Activated T-helper 1 cell treated with anti-CD3 and anti-CD28 coated beads, Interleukin-12 subunit alpha, Interleukin-12 subunit beta, Interleukin-2, Interleukin-4 antibody, amounts not matched to agents 30 ng/mL and 10 ng/mL and 1 ng/mL, durations not matched to agents 14 hours and 24 hours and 36 hours (primary cell): ENCODE measurements around the gene RINL. TPM values are rescaled to one million over a fixed set of nuclear protein-coding genes. Genes with fewer than 3 reads are reported as not detected.

ENCODE experiments used
- DNase-seq: peaks from one replicate; pipeline ENCODE4 v3.0.0; 2021; ENCODE audit warnings: low spot score
- H3K27ac Mint-ChIP-seq: one replicate; pipeline ENCODE4 v1.8.0; 2021; ENCODE audit warnings: mild to moderate bottlenecking, mixed read lengths
- H3K27me3 Mint-ChIP-seq: one replicate; pipeline ENCODE4 v1.8.0; 2022; ENCODE audit warnings: mild to moderate bottlenecking, moderate library complexity, mixed read lengths; ENCODE audit not compliant: insufficient read depth
- H3K36me3 Mint-ChIP-seq: one replicate; pipeline ENCODE4 v1.8.0; 2021; ENCODE audit warnings: low read depth, mixed read lengths
- H3K4me1 Mint-ChIP-seq: one replicate; pipeline ENCODE4 v1.8.0; 2021; ENCODE audit warnings: low read depth, mixed read lengths
- H3K4me3 Mint-ChIP-seq: one replicate; pipeline ENCODE4 v1.8.0; 2021; ENCODE audit warnings: mild to moderate bottlenecking, moderate library complexity, mixed read lengths
- H3K9me3 Mint-ChIP-seq: one replicate; pipeline ENCODE4 v1.8.0; 2021; ENCODE audit warnings: mixed read lengths
- intact Hi-C: fragments of 100-400 bp; cut with micrococcal nuclease; formaldehyde crosslinking; loops from one replicate; pipeline ENCODE4 v1.15.1; 2024
- total RNA-seq: library from RNA; stranded (reverse); gene quantifications from 2 replicates; pipeline ENCODE4 v1.2.3, GENCODE V29; 2022

Gene RINL, protein sequence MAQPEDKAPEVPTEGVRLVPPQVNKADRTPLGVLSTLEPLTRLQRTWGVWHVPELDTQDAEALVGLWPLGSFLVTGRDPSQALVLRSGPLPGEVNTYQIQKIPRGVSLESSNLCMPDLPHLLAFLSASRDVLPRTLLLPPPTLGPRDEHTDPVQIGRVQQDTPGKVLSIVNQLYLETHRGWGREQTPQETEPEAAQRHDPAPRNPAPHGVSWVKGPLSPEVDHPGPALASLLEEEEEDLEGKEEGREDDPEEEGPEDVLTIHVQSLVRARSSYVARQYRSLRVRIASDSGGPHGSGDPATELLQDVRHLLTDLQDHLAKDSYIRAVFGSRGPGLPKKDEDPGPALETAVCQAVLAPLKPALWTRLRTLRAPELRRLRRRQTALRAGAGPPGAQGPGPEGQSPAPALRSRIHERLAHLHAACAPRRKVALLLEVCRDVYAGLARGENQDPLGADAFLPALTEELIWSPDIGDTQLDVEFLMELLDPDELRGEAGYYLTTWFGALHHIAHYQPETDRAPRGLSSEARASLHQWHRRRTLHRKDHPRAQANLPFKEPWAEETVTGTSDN
- total RNA-seq: 70.7 and 73.1 TPM in 2 replicates

DNA sequence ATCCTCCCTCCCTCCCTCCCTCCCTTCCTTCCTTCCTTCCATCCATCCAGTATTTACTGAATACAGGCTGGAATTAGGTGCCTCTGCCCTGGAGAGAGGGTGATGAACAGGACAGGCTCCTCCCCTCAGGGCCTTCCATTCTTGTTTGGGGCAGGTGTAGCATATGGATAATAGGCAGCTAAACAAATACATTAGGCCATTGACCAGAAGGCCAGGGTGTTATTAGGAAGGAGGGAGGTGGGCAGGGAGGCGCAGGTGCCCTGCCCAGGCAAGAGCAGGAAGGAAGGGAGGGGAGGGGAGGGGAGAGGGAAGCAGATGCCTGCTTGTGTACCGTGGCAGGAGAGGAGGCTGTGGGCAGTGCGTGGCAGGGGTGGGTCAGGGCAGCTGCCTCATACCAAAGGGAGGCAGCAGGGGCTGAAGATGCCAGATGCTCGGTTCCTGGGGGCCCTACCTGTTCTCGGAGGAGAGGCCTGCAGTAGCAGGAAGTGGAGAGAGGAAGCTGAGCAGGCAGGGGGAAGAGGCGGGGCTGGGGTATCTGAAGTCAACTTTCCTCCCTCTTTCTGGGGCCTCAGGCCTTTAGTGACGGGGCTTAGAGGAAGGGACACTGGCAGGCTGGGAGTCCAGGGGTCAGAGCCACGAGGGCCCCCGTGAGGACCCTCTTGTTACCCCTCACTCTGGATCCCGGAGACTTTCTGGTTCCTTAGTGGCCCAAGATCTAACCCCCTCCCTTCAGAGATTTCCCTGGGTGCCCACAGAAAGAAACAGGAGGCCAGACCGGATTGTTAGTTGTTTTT is at the start of gene RINL:
Gene RINL (minus strand): TSS at position 495 of the 794 bp plus-strand sequence. CDS start 1,533 bp downstream, outside the sequence.
- DNase-seq: peak; percentile 58
- intact Hi-C loops: loop anchor here (1.0 kb wide), 3 partner anchors 9 to 52 kb away; partner anchors contain the start of genes MRPS12, NFKBIB, SARS2 and SIRT2
- no peaks in the 10 kb centered on the region for H3K9me3 Mint-ChIP-seq
- peak within 1 kb of the TSS; percentile 95 for H3K4me3 Mint-ChIP-seq
- H3K27me3 Mint-ChIP-seq: no peaks in the 10 kb centered on the region
- H3K27ac Mint-ChIP-seq: peak within 1 kb of the TSS; percentile 96
- H3K36me3 Mint-ChIP-seq: peaks cover 9% of the 10 kb centered on the region
- peaks cover 32% of the 10 kb centered on the region for H3K4me1 Mint-ChIP-seq

DNA sequence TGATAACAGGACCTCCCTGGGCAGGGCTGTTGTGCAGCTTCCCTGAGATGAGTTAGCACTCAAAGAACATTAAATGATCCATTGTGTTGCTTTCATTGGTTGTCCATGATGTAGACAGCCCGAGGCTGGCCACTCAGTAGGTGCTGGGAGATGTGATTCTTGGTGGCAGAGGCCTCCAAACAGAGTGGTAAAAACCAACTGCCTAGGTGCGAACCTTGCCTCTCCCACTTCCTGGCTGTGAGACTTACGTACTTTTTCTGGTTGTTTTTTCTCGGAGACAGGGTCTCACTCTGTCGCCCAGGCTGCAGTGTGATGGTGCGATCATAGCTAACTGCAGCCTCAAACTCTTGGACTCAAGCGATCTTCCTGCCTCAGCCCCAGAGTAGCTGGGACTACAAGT is 46.3 kb upstream of the RINL start:
- Mint-ChIP-seq H3K27ac (no peak overlapping the region), H3K27me3 (no peaks in the 10 kb centered on the region), H3K4me3 (no peak overlapping the region), H3K36me3 (peaks cover 6% of the 10 kb centered on the region), H3K4me1 (peaks cover 9% of the 10 kb centered on the region), H3K9me3 (no peaks in the 10 kb centered on the region)
- DNase-seq: no peak
- intact Hi-C loops: no loop called here

DNA sequence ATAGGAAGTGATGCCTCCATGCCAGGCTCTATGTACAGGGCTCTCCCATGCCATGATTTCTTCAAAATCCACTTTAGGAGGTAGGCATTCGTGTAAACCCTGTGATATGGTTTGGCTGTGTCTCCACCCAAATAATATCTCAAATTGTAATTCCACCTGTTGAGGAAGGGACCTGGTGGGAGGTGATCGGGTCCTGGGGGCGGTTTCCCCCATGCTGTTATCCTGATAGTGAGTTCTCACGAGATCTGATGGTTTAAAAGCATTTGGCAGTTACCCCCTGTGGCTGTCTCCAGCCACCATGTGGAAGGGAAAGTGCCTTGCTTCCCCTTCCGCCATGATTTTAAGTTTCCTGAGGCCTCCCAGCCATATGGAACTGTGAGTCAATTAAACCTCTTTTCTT is 44.4 kb upstream of the RINL start:
- H3K4me1 Mint-ChIP-seq: no peaks in the 10 kb centered on the region

DNA sequence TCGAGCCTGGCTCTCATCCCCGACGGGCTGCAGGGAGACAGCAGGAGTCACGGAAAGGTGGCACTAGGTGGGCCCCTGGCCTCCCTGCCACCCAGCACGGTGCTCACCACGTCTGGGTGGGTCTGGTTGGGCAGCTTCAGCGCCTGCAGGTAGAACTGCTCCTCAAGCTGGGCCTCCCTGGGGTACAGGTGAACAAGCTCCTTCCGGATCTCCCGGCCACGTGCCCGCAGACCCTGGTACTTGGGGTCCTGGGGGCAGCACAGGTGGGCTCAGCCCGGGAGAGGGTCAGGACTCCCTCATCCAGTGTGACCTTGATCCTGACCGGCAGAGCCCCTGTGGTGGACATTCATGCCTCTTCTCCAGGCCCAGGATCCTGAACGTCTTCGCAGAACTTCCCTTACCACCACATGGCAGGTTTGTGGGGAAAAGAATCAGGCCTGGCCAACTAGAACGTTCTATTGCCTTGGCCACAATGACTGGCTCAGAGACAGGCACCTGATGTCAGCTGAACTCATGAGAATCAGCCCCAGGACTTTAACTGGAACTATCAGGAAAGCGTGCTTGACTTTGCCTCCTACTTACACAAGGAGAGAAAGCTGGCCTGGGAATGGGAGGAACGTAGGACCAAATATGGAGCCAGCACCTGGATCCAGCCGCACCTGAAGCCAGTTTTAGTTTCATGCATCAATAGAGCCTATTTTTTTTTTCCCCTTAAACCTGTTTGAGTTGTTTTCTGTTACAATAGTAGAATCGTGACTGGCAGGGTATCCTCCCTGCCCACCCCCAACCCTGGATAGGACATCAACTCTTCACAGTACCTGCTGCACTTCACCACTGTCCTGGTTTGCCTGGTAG is 43.6 kb upstream of the RINL start:
- H3K27me3 Mint-ChIP-seq: no peaks in the 10 kb centered on the region
- H3K9me3 Mint-ChIP-seq: no peaks in the 10 kb centered on the region
- intact Hi-C loops: no loop called here
- peak overlapping the region; percentile 13 for H3K27ac Mint-ChIP-seq
- no peak for DNase-seq
- H3K4me1 Mint-ChIP-seq: no peaks in the 10 kb centered on the region
- no peak overlapping the region for H3K4me3 Mint-ChIP-seq
- peaks cover 6% of the 10 kb centered on the region for H3K36me3 Mint-ChIP-seq

More for the DNA sequence above, 44.4 kb upstream of the RINL start:
- no peak overlapping the region for H3K4me3 Mint-ChIP-seq
- no peak overlapping the region for H3K27ac Mint-ChIP-seq
- no peaks in the 10 kb centered on the region for H3K9me3 Mint-ChIP-seq
- intact Hi-C loops: no loop called here
- no peaks in the 10 kb centered on the region for H3K27me3 Mint-ChIP-seq
- no peak for DNase-seq
- H3K36me3 Mint-ChIP-seq: peaks cover 6% of the 10 kb centered on the region

DNA sequence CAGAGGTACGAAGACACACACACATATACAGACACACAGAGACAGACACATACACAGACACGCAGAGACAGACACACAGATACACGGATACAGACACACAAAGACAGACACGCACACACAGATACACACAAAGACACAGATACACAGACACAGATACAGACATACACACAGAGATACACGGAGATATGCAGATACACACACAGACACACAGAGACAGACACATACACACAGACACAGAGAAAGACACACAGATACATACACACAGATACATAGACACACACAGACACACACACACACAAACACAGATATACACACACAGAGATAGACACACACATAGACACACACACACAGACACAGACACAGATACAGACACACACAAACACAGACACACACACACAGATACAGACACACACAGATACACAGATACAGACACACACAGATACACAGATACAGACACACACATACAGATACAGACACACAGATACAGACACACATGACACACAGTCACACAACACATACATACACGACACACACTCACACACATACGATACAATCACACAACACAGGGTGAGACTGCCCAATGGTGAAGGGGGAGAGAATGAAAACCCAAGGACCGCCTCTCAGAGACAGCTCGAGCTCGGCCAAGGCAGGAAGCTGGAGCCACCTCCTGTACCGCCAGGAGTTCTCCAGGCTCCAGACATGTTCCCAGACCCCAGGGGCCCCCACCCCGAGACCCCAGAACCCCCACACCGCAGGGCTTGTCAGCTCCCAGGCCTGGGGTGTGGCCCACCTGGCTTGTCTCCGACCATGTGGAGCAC is 42.7 kb upstream of the RINL start:
- Mint-ChIP-seq H3K36me3 (peaks cover 2% of the 10 kb centered on the region), H3K27me3 (no peaks in the 10 kb centered on the region), H3K4me3 (no peak overlapping the region), H3K27ac (no peak overlapping the region), H3K9me3 (no peaks in the 10 kb centered on the region), H3K4me1 (no peaks in the 10 kb centered on the region)
- no peak for DNase-seq
- intact Hi-C loops: no loop called here

DNA sequence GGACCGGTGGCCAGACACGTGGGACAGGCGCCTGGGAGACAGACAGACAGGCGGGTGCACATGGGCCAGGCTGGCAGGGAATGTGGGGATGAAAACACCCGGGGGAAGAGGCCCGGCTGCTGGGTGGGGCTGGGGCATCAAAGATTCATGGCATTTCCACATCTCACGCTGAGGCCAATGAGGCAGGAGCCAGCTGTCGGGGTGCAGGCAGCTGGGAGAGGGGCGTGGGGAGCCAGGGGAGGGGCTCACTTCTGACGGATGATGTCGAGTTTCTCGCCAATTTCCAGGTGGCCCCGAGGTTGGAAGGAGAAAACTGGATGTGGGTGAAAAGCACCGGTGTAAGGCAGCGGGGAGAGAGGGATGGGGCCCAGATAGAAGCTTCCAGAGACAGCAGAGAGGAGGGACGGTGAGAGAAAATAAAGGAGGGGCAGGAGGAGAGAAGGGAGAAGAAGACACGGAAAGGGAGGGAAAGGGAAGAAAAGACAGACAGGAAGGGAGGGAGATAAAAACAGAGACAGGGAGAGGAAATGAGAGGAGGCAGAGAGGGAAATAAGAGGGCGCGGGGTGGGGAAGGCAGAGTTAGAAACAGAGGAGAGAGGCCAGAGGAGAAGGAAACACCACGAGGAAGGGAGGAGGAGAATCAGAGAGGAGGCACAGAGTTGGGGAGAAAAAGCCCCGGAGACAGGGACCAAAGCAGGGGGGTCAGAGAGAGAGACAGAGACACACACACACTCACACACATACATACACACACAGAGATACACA is 41.9 kb upstream of the RINL start:
- H3K27ac Mint-ChIP-seq: no peak overlapping the region
- peaks cover 2% of the 10 kb centered on the region for H3K36me3 Mint-ChIP-seq
- intact Hi-C loops: no loop called here
- H3K9me3 Mint-ChIP-seq: no peaks in the 10 kb centered on the region
- no peaks in the 10 kb centered on the region for H3K27me3 Mint-ChIP-seq
- DNase-seq: no peak
- no peak overlapping the region for H3K4me3 Mint-ChIP-seq
- no peaks in the 10 kb centered on the region for H3K4me1 Mint-ChIP-seq

DNA sequence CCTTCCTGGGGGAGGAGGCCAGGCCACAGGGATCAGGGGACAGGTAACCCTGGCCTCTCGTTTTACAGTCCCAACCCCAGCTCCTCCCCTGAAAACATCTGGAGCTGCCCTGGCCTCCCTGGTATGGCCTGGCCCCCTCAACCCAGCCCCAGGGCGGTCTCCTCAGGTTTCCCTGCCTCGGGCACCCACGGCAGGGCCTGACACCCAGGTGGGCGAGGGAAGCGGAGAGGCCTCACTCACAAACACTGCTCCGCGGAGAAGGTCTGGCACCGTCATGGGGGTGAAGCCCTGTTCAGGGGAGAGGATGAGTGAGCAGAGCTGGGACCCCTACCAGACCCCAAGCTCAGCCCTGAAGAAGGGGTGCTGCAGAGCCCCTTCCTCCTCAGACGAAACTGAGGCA is 40.5 kb upstream of the RINL start:
- Mint-ChIP-seq H3K4me3 (no peak overlapping the region), H3K27ac (no peak overlapping the region), H3K27me3 (no peaks in the 10 kb centered on the region), H3K4me1 (no peaks in the 10 kb centered on the region), H3K9me3 (no peaks in the 10 kb centered on the region), H3K36me3 (no peaks in the 10 kb centered on the region)
- intact Hi-C loops: no loop called here
- DNase-seq: no peak

DNA sequence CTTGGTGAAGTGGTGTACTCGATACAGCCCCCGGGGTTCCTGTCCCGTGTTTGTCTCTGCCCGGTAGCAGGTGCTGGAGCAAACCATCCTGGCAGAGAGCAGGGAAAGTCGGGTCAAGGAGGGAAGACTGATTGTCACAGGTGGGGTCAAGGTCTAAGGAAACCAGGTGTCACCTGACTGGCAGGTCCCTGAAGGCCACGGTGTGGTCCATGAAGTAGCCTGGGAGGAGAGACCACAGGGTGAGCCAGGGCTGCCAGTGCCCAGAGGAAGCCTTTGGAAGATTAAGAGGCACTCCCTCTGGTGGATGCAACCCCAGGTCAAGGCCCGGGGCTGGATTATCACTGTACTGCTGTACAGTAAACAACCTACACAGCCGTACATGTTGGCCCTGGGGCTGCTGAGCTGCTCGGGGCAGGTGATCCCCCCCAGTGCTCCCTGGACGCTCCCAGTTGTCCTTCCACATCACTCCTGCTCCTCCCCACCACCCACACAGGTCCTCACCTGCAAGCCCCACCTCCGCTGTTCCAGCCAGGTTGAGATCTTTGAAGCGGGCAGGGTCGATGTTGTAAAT is 39.9 kb upstream of the RINL start:
- no peaks in the 10 kb centered on the region for H3K9me3 Mint-ChIP-seq
- no peak for DNase-seq
- H3K4me1 Mint-ChIP-seq: peaks cover 3% of the 10 kb centered on the region
- H3K27ac Mint-ChIP-seq: no peak overlapping the region
- intact Hi-C loops: no loop called here
- H3K4me3 Mint-ChIP-seq: no peak overlapping the region
- H3K36me3 Mint-ChIP-seq: no peaks in the 10 kb centered on the region
- no peaks in the 10 kb centered on the region for H3K27me3 Mint-ChIP-seq

DNA sequence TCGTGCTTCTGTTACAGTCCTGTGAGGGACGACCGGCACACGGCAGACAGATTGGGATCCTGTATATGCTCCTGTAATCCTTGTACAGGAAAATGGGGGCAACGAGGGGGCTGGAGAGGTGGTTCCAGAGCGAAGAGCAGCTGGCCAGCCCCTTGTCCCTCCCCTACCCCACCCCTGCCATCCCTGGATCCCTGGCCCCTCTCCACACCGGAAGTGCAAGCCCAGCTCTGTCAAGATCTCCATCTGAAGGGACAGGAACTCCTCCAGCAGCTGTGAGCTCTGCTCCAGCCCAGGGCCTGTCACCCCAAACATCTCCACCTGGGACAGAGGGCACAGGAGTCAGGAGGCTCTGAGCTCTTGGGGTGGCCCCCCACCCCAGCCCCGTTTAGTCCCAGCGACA is 39.4 kb upstream of the RINL start:
- H3K27ac Mint-ChIP-seq: no peak overlapping the region
- H3K36me3 Mint-ChIP-seq: no peaks in the 10 kb centered on the region
- peaks cover 8% of the 10 kb centered on the region for H3K4me1 Mint-ChIP-seq
- H3K4me3 Mint-ChIP-seq: no peak overlapping the region
- DNase-seq: no peak
- no peaks in the 10 kb centered on the region for H3K9me3 Mint-ChIP-seq
- intact Hi-C loops: no loop called here
- no peaks in the 10 kb centered on the region for H3K27me3 Mint-ChIP-seq

DNA sequence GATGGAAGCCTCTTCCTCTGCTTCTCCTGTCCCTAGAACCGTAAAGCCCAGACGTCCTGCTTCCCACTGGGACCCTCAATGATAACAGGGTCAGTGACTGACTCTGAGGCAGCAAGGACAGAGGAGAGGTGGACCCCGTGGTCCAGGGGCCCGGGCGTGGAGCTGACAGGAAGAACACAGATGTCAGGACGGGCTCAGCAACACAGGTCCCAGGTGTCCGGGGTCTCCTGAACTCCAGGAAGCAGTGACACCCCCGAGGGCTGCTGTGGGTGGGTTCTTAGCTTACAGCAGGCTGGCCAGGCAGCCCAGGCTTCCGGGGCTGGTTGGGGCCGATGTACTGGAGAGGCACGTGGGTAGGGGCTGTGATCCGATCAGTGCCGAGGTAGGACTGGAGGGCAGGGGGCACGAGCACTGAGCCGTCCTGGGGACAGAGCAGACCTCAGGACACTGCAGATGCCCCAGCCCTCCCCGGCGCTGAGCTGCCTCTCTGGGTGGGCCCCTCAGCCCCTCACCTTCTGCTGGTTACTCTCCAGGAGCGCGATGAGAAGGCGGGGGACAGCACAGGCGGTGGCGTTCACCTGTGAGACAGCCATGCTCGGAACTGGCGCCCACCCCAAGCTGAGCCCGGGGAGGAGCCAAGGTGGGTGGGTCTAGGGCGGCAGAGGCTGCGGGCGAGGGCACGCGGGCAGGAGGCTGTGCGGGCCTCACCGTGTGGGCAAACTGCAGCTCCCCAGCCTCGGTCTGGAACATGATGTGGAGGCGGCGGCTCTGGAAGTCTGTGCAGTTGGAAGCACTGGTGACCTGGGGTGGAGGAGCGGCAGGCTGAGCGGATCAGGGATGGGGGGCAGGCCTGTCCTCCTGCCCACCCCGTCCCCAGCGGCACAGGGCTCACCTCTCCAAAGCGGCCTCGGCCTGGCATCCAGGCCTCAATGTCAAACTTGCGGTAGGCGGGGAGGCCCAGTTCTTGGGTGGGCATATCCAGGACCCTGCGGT is 37.5 kb upstream of the RINL start:
- DNase-seq: no peak
- Mint-ChIP-seq H3K27ac (no peak overlapping the region), H3K4me1 (peaks cover 8% of the 10 kb centered on the region), H3K36me3 (peaks cover 3% of the 10 kb centered on the region), H3K27me3 (no peaks in the 10 kb centered on the region), H3K9me3 (no peaks in the 10 kb centered on the region), H3K4me3 (no peak overlapping the region)
- intact Hi-C loops: no loop called here
